Measurements from ENCODE around the gene TMEM143. TPM values are rescaled to one million over a fixed set of nuclear protein-coding genes. Genes with fewer than 3 reads are reported as not detected.
"Not testable (repeated sequence)": the region's sequence is repeated elsewhere in the genome, so short reads cannot be mapped to it uniquely, and the experiment has no call there.

Gene TMEM143
- total RNA-seq, 1 donor from 2014 or later, result 25.3 TPM

DNA sequence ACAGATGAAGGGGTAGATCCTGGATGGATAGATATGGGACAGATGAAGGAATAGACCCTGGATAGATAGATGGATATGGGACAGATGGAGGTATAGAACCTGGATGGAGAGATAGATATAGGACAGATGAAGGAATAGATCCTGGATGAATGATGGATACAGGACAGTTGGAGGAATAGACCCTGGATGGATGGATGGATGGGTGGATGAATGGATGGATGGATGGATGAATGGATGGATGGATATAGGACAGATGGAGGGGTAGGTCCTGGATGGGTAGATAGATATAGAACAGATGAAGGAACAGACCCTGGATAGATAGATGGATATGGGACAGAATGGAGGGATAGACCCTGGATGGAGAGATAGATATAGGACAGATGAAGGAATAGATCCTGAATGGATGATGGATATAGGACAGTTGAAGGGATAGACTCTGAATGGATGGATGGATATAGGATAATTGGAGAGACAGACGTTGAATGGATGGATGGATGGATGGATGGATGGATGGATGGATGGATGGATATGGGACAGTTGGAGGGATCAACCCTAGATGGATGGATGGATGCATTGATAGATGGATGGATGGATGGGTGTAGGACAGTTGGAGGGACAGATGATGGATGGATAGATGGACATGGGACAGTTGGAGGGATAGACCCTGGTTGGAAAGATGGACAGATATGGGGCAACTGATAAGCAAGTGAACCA is 61.7 kb downstream of the TMEM143 start:
- Histone ChIP-seq H3K4me3 (no peak overlapping the region), H3K4me1 (no peaks in the 10 kb centered on the region), H3K9me3 (no peaks in the 10 kb centered on the region), H3K36me3 (no peaks in the 10 kb centered on the region), H3K27me3 (no peaks in the 10 kb centered on the region), H3K27ac (no peak overlapping the region)
- DNase-seq (ENCODE audit: low spot score in 2 of 2), result no peak
- TF ChIP-seq, protein P1, sequence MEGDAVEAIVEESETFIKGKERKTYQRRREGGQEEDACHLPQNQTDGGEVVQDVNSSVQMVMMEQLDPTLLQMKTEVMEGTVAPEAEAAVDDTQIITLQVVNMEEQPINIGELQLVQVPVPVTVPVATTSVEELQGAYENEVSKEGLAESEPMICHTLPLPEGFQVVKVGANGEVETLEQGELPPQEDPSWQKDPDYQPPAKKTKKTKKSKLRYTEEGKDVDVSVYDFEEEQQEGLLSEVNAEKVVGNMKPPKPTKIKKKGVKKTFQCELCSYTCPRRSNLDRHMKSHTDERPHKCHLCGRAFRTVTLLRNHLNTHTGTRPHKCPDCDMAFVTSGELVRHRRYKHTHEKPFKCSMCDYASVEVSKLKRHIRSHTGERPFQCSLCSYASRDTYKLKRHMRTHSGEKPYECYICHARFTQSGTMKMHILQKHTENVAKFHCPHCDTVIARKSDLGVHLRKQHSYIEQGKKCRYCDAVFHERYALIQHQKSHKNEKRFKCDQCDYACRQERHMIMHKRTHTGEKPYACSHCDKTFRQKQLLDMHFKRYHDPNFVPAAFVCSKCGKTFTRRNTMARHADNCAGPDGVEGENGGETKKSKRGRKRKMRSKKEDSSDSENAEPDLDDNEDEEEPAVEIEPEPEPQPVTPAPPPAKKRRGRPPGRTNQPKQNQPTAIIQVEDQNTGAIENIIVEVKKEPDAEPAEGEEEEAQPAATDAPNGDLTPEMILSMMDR (IDR thresholded peaks at IDR 0.05), result no peak
- intact Hi-C loops (cut with DNase I), result no loop called here

DNA sequence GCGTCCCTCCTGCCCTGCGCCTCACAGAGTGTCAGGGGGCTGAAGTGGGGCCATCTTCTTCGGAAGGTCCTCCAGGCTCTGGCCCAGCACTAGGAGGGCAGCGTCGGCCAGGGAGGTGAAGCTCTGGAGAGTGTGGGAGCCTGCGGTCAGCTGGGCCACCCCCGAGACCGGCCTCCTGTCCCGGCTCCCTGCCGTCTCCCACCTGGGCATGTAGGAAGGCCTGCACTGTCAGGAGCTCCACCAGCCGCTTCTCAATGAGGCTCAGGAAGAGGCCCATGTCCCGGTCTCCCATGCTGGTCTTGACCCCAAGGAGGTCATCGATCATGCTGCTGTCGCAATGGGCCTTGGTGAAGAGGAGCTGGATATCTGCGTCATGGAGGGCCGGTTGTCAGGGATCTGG is 65.8 kb downstream of the TMEM143 start:
- TF ChIP-seq, protein P1 (IDR thresholded peaks at IDR 0.05), result no peak
- intact Hi-C loops (cut with DNase I), result no loop called here

DNA sequence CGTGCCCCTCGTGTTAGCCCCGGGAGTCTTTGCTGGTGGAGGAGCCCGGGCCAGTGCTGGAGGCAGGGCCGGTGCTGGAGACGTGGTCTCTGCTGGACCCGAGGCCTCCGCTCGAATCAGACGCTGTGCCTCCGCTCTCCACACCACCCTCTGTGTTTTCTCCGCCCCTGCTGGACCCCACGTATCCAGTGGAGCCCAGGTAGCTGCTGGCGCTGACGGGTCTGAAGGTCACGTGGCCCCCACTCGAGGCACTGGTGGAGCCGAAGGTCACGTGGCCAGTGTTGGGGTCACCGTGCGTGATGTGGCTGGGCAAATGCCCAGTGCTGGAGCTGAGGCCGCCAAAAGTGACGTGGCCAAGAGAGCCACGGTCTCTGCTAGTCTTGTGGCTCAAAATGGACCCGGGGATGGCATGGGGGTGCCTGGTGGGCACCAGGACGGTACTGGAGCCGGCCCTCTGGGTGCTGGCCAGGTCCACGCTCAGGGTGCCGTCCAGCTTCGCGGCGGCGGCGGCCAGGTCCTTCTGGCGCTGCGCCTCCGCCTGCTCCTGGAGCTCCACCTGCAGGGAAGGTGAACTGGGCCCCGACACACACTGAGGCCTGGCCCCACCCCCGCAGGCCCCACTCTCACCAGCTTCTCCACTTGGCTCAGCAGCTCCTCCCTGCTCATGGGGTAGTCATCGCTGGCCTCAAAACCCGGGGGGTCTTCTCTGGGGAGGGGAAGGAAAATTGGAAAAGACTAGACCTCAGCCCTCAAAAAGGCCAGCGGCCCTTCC is 66.6 kb downstream of the TMEM143 start:
- Histone ChIP-seq H3K4me3 (no peak overlapping the region), H3K4me1 (no peaks in the 10 kb centered on the region), H3K27ac (no peak overlapping the region), H3K36me3 (no peaks in the 10 kb centered on the region), H3K27me3 (no peaks in the 10 kb centered on the region), H3K9me3 (no peaks in the 10 kb centered on the region)
- intact Hi-C loops (cut with DNase I), result no loop called here
- TF ChIP-seq, protein P1 (IDR thresholded peaks at IDR 0.05), result no peak
- DNase-seq (ENCODE audit: low spot score in 2 of 2), result no peak

More for the DNA sequence above, 65.8 kb downstream of the TMEM143 start:
- no peak overlapping the region for H3K27ac ChIP-seq
- H3K4me3 ChIP-seq, result no peak overlapping the region
- no peaks in the 10 kb centered on the region for H3K27me3 ChIP-seq
- H3K9me3 ChIP-seq, result no peaks in the 10 kb centered on the region
- no peaks in the 10 kb centered on the region for H3K36me3 ChIP-seq
- H3K4me1 ChIP-seq, result no peaks in the 10 kb centered on the region
- no peak for DNase-seq (ENCODE audit: low spot score in 2 of 2)

GRCh38 chr19:48295458-48295857 is 68.3 kb downstream of the TMEM143 start:
- H3K27ac ChIP-seq, result no peak overlapping the region
- TF ChIP-seq, protein P1 (IDR thresholded peaks at IDR 0.05), result no peak
- intact Hi-C loops (cut with DNase I), result no loop called here

GRCh38 chr19:48292798-48293197 is 70.9 kb downstream of the TMEM143 start:
- DNase-seq (ENCODE audit: low spot score in 2 of 2), result no peak
- Histone ChIP-seq H3K27me3 (no peaks in the 10 kb centered on the region), H3K27ac (no peak overlapping the region), H3K9me3 (no peaks in the 10 kb centered on the region), H3K36me3 (no peaks in the 10 kb centered on the region), H3K4me3 (no peak overlapping the region), H3K4me1 (peaks cover 7 to 8% of the 10 kb centered on the region in 2 donors)
- intact Hi-C loops (cut with DNase I), result no loop called here
- TF ChIP-seq, protein P1 (IDR thresholded peaks at IDR 0.05), result no peak

More at GRCh38 chr19:48295458-48295857, 68.3 kb downstream of the TMEM143 start:
- Histone ChIP-seq H3K4me1 (peaks cover 6% of the 10 kb centered on the region in 2 donors), H3K36me3 (no peaks in the 10 kb centered on the region), H3K27me3 (no peaks in the 10 kb centered on the region), H3K4me3 (no peak overlapping the region), H3K9me3 (no peaks in the 10 kb centered on the region)
- DNase-seq (ENCODE audit: low spot score in 2 of 2), result no peak

DNA sequence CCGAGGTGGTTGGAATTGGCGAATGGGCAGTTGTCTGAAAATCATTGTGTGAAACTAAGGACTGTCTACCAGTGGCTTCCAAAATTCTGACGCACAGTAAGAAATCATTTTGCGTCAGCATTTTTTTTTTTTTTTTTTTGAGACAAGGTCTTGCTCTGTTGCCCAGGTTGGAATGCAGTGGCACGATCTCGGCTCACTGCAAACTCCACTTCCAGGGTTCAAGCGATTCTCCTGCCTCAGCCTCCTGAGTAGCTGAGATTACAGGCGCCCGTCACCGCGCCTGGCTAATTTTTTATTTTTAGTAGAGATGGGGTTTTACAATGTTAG is 72.3 kb downstream of the TMEM143 start:
- not testable (repeated sequence) for H3K27me3 ChIP-seq; H3K9me3 ChIP-seq; H3K27ac ChIP-seq; H3K4me1 ChIP-seq; H3K36me3 ChIP-seq; DNase-seq (ENCODE audit: low spot score in 2 of 2)
- intact Hi-C loops (cut with DNase I), result loop anchor here (1.0 kb wide), 2 partner anchors 24 to 42 kb away; no protein-coding TSS in a partner anchor
- peak overlapping the region in 1 of 2 donors; percentile 59 for H3K4me3 ChIP-seq
